ENCODE data around the gene SERP2. TPM values are rescaled to one million over a fixed set of nuclear protein-coding genes. Genes with fewer than 3 reads are reported as not detected.

SERP2 gene
- total RNA-seq, 1 experiment from 2014 or later, result not detected

GRCh38 chr13:44396701-44397580 lies 23.3 kb downstream of the SERP2 start:
- Histone ChIP-seq H3K4me1 (ENCODE audit: control insufficient read depth in 1 of 2, insufficient read depth in 2 of 2, low read length in 2 of 2) (peaks cover 0 to 3% of the 10 kb centered on the region in 2 experiments; a peak in 1 of 4 replicates), H3K79me2 (ENCODE audit: insufficient read depth, low read length) (no peaks in the 10 kb centered on the region), H3K4me3 (replicated peaks in 1 of 2; ENCODE audit: low read depth in 1 of 2, low read length in 2 of 2) (no peak overlapping the region), H3K4me2 (ENCODE audit: low read length) (no peak overlapping the region), H3K27me3 (ENCODE audit: insufficient read depth, low read length) (no peaks in the 10 kb centered on the region), H3K9me2 (ENCODE audit: insufficient read depth) (no peaks in the 10 kb centered on the region), H2AFZ (ENCODE audit: low read depth, low read length, poor library complexity, severe bottlenecking) (no peak overlapping the region), H3K9ac (ENCODE audit: low read length) (no peak overlapping the region), H4K20me1 (ENCODE audit: insufficient read depth) (no peaks in the 10 kb centered on the region), H3K36me3 (ENCODE audit: control insufficient read depth in 1 of 2, insufficient read depth in 2 of 2, low read length in 2 of 2) (no peaks in the 10 kb centered on the region), H3K9me3 (ENCODE audit: control insufficient read depth in 1 of 2, insufficient read depth in 1 of 2, low read depth in 1 of 2, low read length in 2 of 2) (no peaks in the 10 kb centered on the region), H3K27ac (ENCODE audit: low read depth, low read length) (no peak overlapping the region)
- POLR2A ChIA-PET, result no interaction called here
- intact Hi-C loops (cut with micrococcal nuclease), result no loop called here
- RAD21 ChIA-PET (ENCODE audit: low non-redundant PET in 1 of 2, low total read pairs in 2 of 2, uncharacterized antibody in 2 of 2, unreplicated experiment in 2 of 2), result no interaction called here
- no TSS peak for BruUV-seq (replicated peaks)
- ATAC-seq, result no peak
- no peak for TF ChIP-seq ATF3 (IDR thresholded peaks at IDR 0.05)
- TF ChIP-seq CBX3 (IDR thresholded peaks at IDR 0.05; ENCODE audit: low read depth), result no peak
- TF ChIP-seq CEBPB (IDR thresholded peaks at IDR 0.05; ENCODE audit: low read depth), result no peak
- TF ChIP-seq REST (IDR thresholded peaks at IDR 0.05; ENCODE audit: low read depth), result no peak
- no peak for TF ChIP-seq SIN3A (IDR thresholded peaks at IDR 0.05; ENCODE audit: low read depth)
- TF ChIP-seq, protein P1, sequence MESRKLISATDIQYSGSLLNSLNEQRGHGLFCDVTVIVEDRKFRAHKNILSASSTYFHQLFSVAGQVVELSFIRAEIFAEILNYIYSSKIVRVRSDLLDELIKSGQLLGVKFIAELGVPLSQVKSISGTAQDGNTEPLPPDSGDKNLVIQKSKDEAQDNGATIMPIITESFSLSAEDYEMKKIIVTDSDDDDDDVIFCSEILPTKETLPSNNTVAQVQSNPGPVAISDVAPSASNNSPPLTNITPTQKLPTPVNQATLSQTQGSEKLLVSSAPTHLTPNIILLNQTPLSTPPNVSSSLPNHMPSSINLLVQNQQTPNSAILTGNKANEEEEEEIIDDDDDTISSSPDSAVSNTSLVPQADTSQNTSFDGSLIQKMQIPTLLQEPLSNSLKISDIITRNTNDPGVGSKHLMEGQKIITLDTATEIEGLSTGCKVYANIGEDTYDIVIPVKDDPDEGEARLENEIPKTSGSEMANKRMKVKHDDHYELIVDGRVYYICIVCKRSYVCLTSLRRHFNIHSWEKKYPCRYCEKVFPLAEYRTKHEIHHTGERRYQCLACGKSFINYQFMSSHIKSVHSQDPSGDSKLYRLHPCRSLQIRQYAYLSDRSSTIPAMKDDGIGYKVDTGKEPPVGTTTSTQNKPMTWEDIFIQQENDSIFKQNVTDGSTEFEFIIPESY (IDR thresholded peaks at IDR 0.05; ENCODE audit: extremely low read depth, insufficient replicate concordance, low read length), result no peak
- no peak for TF ChIP-seq EGR1 (IDR thresholded peaks at IDR 0.05; ENCODE audit: low read depth)
- TF ChIP-seq RAD21 (IDR thresholded peaks at IDR 0.05; ENCODE audit: low read depth), result no peak
- TF ChIP-seq SRF (IDR thresholded peaks at IDR 0.05; ENCODE audit: low read depth), result no peak
- no peak for TF ChIP-seq ZNF274 (IDR thresholded peaks at IDR 0.05; ENCODE audit: low read depth, low read length)
- TF ChIP-seq, protein P2, sequence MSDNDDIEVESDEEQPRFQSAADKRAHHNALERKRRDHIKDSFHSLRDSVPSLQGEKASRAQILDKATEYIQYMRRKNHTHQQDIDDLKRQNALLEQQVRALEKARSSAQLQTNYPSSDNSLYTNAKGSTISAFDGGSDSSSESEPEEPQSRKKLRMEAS (IDR thresholded peaks at IDR 0.05), result no peak
- no peak for TF ChIP-seq EZH2phosphoT487 (IDR thresholded peaks at IDR 0.05; ENCODE audit: borderline replicate concordance)
- TF ChIP-seq POLR2AphosphoS5 (IDR thresholded peaks at IDR 0.05; ENCODE audit: low read depth, low read length), result no peak
- no peak for TF ChIP-seq YY1 (IDR thresholded peaks at IDR 0.05; ENCODE audit: extremely low read depth, insufficient replicate concordance, low read depth, low read length)
- CTCF ChIA-PET, result no interaction called here
- DNase-seq (ENCODE audit: low read depth, low spot score), result no peak

All from HCT116 (cell line).